ENCODE measurements around the gene MED13L.

MED13L gene

DNA sequence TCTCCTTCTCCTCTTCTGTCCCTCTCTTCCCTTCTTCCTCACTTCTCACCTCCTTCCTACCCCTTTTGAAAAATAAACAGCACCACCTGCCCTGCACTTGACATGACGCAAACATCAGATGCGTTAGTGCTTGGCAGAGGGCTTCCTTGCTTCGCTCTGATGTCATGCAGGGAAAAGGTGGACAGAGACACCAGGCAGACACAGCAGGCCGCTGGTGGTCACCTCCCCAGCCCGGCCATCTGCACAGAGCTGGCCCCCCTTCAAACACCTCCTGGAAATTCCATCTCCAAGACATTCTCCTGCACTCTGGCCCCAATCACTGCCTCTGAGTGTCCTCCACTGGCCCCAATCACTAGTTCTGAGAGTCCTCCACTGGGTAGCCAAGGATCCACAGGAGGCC, 353.6 kb downstream of the MED13L start:
- no peak for DNase-seq

DNA sequence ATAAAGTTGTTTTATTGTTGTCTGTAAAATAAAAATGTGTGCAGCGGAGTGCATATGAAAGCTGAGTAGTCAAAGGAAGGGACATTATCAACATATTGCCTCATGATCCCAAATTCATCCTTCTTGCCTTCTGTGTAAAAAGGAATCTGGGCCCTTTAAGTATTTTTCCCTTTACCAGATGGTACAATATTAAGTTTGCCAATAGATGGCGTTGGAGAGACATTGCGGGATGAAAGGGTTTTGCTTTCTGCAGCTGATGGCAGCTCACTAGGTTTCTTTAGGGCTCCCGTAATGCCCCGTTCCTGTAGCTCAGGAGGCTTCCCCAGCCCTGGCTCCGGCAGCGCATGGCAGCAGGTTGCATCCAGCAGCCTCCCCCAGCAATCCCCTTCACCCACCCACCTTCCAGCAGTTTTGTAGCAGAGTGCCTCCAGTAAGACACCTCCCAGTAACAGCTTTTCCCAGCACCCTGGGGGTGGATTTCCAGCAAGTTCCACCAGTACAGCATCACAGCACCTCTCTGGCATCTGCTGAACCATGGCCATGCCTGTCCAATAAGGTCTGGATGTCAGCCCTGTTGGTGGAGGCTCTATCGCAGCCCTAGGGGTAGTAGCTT, 354.4 kb downstream of the MED13L start:
- DNase-seq = no peak

DNA sequence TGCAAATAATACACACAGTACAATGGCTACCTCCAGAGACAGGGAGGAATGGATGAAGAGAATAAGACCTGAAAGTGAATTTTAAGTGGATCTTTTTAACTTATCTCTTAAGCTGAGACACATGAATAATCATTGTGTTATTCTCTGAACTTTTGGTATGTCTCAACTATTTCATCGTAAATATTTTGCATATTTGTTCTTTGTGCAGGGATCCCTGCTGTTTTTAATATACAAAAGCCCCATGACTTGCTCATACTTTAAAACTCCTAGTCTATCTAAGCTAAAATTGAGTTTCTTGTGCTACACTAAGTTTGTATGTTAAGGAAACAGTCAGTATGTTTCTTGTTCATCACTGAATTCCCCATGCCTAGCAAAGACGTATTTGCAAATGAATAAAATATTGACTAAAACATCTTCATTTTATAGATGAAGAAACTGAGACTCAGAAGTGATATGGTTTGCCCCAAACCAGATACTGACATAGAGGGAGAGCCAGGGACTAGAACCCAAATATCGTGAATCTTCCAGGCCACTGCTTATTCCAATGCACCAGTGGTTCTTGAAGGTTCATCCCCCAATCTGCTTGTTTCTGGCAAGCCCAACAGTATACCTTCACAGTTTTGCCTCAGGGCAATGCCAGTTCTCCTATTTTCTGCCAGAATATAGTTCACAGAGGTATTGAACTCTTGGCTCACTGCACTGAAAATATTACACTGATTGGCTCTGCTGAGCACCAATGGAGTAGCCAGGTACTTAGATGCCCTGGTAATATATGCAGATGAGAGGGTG, 356.9 kb downstream of the MED13L start:
- no peak for DNase-seq

- no peak for DNase-seq
Measured at GRCh38 chr12:115918763-115919162, 358.7 kb downstream of the MED13L start.

- DNase-seq = peak; percentile 4
Measured at GRCh38 chr12:115916910-115917668, 360.4 kb downstream of the MED13L start.

DNA sequence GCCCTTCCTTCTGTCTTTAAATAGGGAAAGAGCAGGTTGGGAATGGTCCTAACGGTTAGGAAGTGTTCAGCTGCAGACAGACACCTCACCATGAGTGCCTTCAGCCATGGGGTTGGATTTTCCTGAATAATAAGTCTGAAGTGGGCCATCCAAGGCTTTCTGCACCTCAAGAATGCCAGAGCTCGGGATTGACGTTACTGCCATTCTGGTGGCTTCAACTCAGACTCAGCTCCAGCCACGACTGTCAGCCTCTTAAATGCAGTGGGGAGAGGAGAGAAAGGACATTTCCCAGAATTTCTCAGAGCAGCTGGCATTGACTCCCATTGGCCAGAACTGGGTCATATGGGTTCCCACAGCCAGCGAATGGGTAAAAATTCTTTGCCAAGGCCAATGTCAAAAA, 363.4 kb downstream of the MED13L start:
- no peak for DNase-seq

GRCh38 chr12:115912440-115912839, 365.1 kb downstream of the MED13L start:
- DNase-seq = no peak

GRCh38 chr12:115911360-115911759, 366.1 kb downstream of the MED13L start:
- DNase-seq = no peak

GRCh38 chr12:115910057-115910456, 367.4 kb downstream of the MED13L start:
- DNase-seq = no peak
